HepG2 (cell line): Measurements from ENCODE around the gene KAZN.

Experiments used
- ATF2 ChIP-seq: sonication (generic); formaldehyde crosslinking; IDR thresholded peaks from 2 replicates; pipeline ENCODE4 v1.4.0; 2020; ENCODE audit warnings: missing genetic modification reagents
- ATF7-NPFF ChIP-seq: sonication (generic); formaldehyde crosslinking; IDR thresholded peaks from 2 replicates; pipeline ENCODE4 v1.8.1; 2023; ENCODE audit warnings: mild to moderate bottlenecking, low read depth, missing genetic modification reagents, moderate library complexity
- ZNF138 ChIP-seq: sonication (generic); formaldehyde crosslinking; IDR thresholded peaks from 2 replicates; pipeline ENCODE4 v1.5.0; 2020; ENCODE audit warnings: mild to moderate bottlenecking, low read depth, missing genetic modification reagents
- ZNF878 ChIP-seq: sonication (generic); formaldehyde crosslinking; IDR thresholded peaks from 2 replicates; pipeline ENCODE4 v1.8.1; 2023; ENCODE audit warnings: mild to moderate bottlenecking, missing genetic modification reagents, moderate library complexity

DNA sequence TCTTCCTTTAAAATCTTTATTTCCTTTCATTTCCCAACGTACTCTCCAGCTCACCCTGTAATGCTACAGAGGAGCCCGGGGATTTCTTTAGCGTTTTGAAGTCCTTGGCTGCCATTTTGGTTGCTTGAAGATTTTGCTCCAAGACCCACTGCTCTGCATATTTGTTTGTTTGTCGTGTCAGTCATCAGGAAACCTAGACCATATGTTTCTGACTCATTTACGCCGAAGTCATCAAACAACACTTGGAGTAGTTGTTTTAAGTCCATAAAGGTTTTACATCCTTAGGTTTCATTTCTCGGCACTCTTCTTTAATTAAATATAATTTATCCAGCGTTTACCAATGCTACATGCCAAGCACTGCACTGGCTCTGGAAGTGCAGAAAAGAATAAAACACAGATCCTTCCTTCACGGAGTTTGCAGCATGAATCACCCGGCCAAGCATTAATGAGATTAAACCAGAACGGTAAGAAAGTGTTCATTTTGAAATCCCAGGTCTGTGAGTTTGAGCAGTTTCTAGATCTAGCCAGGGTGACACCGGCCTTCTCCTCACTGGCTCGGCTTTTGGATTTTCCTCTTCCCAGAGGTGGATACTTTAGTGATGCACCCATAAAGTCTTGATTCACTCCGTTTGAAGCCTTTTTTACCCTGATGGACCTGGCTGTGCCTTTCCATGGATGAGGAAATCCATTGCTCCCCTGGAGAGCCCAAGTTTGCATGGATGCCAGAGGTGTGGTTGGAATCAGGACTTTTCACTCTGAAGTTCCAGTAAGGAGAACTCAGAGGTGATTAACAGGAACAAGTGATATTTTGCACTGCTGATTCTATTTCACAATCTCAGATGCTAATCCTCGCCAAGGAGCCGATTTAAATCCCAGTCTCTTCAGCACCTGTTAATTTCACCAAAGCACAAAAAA, 109.3 kb downstream of the KAZN start:
- TF ChIP-seq ATF7-NPFF (CRISPR knock-in tag) (no peak), ZNF878 (CRISPR knock-in tag) (no peak), ZNF138 (CRISPR knock-in tag) (no peak), ATF2 (CRISPR knock-in tag) (no peak)
